Occipital lobe (tissue), 2 donors: Measurements from ENCODE around the gene DMRT1. TPM values are rescaled to one million over a fixed set of nuclear protein-coding genes. Genes with fewer than 3 reads are reported as not detected.

ENCODE experiments used
- DNase-seq: peaks from one replicate; lab custom pipeline; 2025; lab: John Stamatoyannopoulos, UW
- total RNA-seq: library from RNA; depleted of rRNA; stranded (reverse); fragments of >200 nt; gene quantifications from one replicate; pipeline ENCODE4 v1.2.3, GENCODE V29; 2014

DMRT1 gene
- 0.62 TPM for total RNA-seq

DNA sequence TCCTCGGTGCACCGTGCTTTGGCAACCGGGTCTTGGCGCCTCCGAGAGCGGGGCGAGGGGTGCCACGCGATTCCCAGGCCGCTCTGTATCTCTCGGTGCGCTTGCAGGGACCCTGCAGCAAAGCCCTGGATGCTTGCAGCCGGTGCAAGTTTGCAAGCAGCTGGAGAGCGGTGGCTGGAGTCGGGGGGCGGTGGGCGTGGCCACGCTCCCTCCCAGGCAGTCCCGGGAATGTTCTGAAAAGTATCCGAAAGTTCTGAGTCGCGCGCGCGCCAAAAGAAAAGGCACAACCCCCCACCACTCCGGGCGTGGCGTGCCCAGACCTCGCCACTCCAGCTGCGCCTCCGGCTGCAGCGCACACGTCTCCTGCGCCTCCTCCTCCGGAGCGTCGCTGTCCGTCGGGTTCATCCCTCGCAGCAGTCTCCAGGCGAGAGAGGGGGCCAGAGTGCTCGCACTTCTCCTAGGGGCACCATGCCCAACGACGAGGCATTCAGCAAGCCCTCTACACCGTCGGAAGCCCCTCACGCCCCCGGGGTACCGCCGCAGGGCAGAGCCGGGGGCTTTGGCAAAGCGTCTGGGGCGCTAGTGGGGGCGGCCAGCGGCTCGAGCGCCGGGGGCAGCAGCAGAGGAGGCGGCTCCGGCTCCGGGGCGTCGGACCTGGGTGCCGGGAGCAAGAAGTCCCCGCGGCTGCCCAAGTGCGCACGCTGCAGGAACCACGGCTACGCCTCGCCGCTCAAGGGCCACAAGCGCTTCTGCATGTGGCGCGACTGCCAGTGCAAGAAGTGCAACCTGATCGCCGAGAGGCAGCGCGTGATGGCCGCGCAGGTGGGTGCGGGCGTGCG, at the start of gene DMRT1:
Gene DMRT1, plus strand, starts transcription at position 327 of the 839 bp plus-strand sequence. Its CDS starts 142 bp downstream, at position 469.
- DNase-seq = no peak

DNA sequence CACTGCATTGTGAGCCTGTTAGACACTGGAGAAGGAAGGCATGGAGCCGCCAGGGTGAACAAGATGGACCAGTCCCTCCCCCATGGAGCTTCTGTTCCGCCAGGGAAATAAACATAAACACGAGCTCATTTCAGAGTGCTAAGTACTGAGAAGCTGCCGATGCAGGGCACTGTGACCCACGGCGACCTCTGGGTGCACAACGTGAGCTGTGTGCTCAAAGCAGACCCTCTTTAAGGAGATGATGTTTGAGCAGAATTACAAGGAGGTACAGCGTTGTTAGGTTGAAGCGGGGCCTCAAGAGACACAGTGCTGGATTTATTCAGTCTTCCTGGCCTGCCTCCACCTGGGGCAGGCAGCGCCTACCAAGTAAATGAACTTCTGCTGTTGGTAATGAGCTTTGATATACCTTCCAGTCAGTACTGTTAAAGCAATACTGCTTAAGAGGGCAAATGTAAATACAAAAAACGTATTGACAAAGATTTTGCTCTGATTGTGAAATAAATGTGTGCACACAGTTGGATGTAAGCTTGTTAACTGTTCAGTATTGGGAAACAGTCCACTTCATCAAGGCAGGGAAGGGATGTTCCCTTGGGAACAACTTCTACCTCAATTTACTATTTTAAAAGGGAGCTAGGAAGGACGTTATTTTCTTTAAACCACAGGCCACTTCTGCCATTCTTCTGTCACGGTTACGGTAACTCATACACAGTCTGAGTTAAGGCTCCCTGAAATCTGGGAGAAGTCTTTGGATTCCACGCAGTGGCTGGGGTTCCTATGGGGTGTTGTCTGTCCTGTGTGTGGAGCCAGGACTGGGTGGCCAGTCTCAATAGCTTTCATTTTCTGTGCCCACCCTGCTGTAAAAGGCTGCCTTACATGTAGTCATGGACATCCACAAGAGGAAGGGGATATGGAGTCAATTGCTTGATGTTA, 48.9 kb upstream of the DMRT1 start:
- DNase-seq = no peak

DNA sequence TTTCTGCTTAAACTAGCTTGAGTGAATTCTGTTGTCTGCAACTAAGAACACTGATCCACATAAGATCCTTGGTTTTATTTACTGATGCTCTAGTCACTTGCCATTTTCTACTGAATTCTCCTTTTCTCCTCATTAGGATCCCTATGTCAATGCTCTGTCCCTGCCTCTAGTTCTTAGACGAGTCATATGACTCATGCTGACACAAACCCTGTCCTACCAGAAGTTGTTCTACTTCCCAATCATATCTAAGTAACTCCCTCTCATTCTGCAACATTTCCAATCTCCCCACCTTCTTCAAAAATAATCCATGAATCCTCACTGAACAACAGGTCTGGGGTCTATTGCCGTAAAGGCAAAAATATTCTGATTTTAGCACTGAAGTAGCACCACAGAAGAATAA, 47.1 kb upstream of the DMRT1 start:
- no peak for DNase-seq

DNA sequence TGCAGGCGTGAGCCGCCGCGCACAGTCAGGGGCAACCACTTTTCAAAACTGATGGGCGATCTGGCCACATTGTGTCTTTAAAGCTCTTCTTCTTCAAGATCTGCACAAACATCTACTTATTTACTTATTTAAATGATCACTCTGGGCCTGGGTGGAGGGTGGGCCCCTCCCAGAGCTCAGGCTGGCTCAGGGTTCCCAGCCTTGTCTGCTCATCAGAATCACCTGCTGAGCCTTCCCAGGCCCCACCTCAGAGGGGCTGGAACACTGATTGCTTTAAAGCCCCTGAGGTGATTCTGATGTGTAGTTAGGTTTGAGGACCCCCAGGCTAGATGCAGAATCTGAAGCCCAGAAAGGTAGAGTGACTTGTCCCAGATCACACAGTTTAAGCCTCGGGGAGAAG, 45.6 kb upstream of the DMRT1 start:
- DNase-seq = no peak

DNA sequence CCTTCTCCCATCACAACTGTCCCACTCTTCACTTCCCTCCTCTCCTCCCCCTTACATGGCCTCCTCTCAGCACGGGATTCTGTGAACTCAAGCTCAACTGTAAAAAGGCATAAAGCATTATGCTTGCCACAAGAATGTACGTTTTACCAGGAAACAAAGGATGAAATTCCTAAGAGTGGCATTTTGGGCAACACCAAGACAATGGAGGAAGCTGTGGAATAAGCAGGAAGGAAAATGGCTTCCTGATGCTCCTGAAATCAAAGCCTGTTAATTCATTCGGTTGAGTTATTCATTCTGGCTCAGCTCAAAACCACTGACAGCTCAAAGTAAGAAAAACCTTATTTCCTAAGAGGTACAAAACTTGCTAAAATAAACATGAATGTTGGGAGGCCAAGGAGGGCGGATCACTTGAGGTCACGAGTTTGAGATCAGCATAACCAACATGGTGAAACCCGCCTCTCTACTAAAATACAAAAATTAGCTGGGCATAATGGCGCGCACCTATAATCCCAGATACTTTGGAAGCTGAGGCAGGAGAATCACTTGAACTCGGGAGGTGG, 40.8 kb upstream of the DMRT1 start:
- DNase-seq = no peak

DNA sequence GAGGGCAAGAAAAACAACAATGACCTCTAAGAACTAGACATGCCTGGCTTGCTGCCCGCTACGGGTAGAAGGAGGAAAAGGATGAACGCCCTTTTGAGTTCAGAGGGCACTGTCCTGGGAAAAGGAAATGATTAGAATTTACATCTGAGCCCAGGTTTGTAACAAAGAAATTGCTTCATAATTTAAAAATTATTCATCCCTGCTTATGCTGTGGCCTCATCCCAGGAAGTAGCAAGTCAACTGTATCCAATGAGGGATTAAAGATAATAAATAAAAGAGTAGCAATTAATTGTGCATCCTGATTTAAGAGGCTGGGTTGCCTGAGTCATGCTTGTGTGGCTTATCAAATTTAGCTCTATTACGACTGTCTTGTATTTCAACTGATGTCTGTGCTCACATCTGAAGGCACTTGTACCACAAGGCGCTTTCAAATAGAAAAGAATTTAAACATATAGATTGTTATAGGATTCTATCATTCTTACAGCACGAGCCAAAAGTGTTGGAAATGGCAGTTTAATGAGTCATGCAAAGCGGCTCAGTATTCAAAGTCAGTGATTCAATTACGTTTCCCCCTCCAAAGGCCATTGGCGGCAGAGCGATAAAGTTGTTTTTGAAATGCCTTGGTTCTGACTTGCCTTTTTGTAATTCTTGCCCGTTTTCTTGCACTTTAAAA, 40.0 kb upstream of the DMRT1 start:
- no peak for DNase-seq

DNA sequence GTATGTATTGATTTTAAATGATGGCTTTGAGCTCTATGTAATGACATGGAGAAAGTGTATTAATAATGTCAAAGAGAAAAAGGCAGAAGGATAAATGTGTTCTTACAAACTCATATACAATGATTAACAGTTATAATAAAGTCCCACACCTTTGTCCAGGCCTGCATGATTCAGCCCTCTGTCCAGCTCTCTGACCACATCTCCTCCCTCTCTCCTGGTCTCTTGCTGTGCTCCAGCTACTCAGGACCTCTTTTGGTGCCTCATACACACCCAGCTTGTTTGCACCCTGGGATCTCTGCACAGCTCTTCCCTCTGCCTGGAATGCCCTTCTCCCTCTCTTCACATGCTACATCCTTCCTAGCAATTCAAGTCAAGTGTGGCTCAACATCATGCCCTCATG, 37.5 kb upstream of the DMRT1 start:
- DNase-seq = no peak

DNA sequence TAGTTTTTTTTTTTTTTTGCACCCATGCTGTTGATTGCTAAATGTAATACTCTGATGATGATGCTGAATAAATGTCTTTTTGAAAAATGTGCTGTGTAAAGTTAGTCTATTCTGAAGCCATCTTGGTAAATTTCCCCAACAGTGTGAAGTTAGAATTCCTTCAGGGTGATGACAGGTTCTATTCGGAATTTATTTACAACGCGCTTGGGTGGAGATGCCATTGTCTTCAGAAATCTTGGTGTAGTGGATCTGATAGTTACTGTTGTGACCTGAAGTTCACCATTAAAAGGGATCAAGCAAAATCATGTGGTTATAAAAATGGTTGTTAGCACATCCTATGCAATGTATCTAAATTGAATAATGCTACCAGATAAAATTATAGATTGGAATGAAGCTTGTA, 36.3 kb upstream of the DMRT1 start:
- no peak for DNase-seq

DNA sequence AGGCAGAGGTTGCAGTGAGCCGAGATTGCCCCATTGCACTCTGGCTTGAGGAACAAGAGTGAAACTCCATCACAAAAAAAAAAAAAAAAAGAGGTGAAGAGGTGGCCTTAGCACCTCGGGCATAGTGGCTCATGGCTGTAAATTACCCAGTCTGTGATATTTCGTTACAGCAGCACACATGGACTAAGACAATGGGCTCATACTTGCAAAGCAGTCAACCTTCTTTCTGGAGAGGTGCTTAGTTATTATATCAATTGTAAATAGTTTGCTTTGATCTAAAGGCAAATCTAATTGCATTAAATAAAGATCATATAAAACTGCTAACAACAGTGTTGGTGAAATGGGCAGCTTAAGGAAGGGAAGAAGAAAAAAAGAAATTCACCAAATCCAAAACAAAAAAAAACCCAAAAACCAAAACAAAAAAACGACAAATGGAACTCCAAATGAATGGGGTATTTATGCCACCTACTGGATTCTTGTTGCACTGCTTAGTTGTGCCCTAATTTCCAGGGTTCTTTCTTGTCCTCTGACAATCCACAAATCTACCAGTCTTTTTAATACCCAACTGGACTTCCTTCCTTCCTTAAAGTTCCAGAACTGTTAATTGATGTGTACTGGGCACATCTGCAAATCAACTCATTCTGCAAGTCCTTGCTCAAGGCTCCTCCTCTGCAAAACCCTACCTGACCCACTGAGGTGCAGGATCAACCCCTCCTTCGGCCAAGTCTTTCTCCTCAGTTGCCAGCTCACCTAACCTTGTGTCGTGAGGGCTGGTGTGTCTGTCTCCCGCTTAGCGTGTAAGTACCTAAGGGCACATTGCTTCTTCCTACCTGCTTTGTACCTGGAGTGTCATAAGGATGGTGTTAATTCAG, 35.0 kb upstream of the DMRT1 start:
- DNase-seq = no peak

DNA sequence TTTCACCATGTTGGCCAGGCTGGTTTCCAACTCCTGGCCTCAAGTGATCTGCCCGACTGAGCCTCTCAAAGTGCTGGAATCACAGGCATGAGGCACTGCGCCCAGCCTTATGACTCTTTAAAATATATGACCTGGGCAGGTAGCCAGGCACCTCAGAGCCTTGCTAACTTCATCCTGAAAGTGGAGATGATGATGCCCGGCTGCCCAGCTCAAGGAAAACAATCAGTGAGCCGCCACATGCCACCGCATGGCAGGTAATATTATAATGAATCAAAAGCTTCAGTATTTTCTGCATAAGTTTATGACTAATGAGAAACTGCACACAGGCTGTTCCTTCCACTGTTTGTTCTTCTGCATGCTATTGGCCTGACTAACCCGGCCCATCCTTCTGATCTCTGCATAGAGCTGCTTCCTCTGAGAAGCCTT, 30.4 kb upstream of the DMRT1 start:
- no peak for DNase-seq

DNA sequence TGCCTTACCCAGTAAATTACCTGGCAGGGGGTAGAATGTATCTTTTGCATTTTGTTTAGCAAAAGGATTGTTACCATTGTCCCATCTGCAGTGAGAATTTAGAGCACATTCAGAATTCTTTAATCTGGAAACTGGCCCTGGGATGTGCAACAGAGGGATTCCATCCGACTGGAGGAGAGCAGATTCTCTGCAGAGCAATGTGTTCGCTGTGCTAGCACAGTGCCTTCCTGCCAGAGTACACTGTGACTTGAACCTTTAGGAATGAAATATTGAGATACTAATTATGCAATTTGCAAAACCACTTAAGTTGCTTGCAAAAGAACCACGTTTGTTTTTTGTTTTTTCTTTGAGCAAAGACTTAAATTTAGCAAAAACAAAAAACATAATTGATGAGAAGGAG, 22.5 kb upstream of the DMRT1 start:
- no peak for DNase-seq

DNA sequence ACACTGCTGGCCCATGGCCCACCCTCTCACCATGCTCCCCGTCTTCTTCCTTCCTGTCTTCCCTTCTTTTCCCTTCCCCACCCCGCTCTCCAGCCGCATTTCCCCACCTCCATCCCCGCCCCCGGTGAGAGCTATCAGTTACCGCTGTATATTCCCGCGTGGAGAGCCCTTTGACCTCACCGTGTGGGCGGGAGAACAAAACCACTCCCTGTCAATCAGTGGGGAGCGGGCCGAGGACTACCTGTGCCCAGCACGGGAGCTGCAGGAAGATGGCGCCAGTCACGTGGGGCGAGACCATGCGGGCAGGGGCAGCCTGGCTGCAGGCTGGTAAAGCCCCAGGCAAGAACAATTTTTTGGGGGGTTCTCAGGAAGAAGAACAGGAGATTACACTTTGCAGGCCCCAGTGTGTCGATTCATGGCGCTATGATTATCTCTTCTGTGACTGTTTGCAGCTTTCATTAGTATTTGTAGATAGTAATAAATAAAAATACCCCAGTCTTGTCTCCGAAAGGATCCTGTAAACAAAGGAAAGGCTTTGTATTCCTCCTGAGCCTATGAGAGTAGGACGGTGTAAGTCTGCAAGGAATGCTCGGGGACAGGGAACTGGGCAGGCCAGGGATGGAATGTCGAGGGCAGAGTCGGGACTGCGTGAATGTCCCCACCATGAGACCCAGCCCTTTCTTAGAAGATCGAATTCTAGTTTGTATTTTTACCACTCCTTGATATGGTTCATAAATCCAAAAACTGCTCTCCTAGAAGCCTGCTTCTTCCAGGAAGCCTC, 14.8 kb upstream of the DMRT1 start:
- no peak for DNase-seq

DNA sequence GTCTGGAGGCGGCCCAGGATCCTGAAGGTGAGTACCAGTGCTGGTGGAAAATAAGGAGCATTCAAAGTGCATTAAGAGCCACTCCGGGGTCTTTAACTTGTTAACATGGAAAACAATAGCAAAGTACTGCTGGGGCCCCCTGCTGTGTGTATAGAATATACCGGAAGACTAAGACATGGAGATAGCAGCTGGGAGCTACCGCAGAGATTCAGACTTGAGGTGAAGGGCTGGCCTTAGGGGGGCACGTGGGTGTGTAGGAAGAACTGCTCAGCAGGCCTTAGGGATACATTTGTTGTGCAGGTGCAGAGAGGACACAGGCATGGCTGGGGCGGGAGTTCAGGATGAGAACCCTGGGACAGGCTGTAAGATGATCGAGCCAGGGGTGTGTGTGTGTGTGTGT, 1.2 kb upstream of the DMRT1 start:
- no peak for DNase-seq

DNA sequence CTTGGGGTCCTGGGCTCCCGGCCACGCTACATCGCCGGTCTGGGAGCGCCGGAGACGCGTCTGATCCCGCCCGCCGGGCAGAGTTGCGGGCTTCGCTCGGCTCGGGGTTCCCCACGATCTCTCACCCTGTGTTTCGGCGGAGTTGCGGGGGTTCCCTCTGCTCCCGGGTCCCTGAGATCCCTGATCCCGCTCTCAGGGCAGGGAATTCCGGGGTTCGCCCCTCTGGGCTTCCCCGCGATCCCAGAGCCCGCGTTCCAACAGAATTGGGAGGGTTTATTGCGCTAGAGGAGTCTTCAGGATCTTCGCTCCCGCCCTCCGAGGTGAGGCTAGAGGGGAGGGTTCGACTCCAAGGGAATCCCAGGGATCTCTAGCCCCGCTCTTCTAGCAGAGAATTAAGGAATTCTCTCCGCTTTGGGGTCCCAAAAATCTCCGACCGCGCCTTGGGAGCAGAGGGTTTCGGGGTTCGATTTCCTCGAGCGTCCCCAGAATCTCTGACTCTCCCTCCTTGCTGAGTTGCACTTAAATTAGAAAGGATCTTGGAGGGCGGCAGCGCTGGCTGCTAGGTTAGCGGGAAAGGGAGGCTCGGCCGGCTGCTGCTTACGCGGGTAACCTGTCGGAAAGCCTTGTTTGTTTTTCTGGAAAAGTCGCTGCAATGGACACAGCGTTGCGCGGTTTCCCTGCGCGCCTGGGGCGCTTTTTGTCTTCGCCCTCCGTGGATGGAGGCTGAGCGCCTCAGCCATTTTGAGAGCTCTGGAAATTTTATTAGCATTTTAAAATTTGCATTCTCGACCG, 1.3 kb downstream of the DMRT1 start:
- no peak for DNase-seq

DNA sequence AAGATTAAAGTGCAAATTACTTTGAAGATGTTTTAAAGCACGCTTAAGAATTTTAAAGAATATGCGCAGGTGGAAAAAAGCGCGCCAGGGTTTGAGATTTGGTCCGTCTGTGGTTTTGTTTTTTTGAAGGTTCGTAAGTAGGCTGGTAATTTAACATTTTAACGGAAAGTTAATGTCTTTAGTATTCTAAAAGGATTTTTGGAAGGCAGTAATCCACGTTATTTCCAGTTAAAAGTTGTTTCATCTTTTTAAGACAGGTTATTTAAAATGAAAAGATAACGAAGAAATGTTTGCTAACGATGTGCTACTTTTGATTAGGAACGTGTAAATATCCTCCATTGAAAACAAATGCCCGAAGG, 1.9 kb downstream of the DMRT1 start:
- no peak for DNase-seq

DNA sequence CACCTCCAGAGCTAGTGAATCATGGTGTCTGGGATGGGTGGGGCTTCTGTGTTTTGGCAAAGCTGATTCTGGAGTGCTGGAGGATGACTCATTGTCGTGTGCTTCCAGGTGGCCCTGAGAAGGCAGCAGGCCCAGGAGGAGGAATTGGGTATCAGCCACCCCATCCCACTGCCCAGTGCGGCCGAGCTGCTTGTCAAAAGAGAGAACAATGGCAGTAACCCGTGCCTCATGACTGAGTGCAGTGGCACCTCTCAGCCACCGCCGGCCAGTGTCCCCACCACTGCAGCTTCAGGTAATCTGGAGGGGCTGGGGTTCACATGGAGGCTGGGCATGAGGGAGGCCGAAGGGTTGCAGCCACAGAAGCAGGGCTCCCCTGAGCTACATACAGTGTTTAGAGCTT, 5.4 kb downstream of the DMRT1 start:
- DNase-seq = no peak

DNA sequence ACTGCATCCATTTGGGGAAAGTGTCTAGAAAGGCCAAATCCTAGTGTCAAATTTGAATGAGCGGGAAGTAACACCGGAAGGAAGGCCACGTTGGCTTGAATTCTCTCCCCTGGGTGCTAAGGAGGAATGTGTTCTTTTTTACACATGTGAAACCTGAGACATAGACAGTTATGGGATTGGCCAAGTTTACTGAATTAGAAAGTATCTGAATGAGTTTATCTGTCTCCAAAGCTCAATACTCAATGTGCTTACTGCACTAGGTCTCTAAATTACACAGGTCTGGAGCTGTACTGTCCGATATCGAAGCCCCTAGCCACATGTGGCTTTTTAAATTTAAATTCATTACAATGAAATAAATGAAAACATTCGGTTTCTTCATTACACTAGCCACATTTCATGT, 6.0 kb downstream of the DMRT1 start:
- no peak for DNase-seq

DNA sequence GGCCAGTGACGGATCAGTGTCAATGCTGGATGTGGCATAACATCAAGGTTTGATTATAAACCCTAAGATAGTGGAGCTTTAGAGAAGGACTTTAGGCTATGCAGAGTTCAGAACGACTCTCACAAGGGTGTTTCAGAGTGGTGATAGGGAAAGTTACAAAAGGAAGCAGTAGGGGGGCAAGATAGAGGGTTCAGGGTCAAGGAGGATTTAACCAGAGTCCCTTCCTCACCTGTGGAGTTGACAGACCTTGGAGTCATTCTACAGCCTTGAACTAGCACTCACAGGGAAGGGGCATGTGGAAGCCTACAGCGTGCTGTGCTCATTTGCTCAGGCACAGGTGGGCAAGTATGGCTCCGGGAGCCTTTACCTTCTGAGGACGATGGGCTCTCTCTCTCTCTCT, 7.9 kb downstream of the DMRT1 start:
- DNase-seq = no peak

DNA sequence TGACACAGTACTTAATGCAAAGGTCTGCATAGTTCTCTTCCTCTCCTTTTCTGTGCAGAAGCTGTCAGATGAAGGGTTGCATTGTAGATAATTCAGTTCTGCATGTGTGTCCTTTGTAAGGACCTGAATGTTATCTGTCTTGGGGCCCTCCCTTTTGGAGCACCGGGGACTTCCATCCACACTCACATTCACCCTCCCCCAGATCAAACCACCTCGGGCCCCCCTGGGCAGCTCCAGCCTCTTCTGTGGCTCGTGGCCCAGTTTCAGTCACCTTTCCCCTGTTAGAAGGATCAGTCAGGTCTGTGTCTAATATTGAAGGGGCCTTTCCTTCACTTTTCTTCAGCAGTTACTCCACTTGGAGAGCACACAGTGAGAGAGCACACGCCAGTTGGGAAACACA, 11.0 kb downstream of the DMRT1 start:
- no peak for DNase-seq
